HG02610 (cell line): ENCODE data around the gene CAMSAP3.

Experiments
- ATAC-seq: cut with Tn5 transposase; IDR thresholded peaks from one replicate; pipeline ENCODE4 v1.9.1; 2021; ENCODE audit warnings: mild to moderate bottlenecking, moderate library complexity; ENCODE audit not compliant: unreplicated experiment

CAMSAP3 gene

GRCh38 chr19:7595466-7596133 lies at the start of gene CAMSAP3:
TSS of gene CAMSAP3 (plus strand) at chr19:7595863. CDS start at chr19:7596003, 140 bp downstream.
- ATAC-seq: no peak

- ATAC-seq: no peak
Observed at GRCh38 chr19:7545904-7546303, 49.8 kb upstream of the CAMSAP3 start.

GRCh38 chr19:7547159-7547558 lies 48.5 kb upstream of the CAMSAP3 start:
- no peak for ATAC-seq

GRCh38 chr19:7549429-7550148 lies 46.1 kb upstream of the CAMSAP3 start:
- no peak for ATAC-seq

- no peak for ATAC-seq
Observed at GRCh38 chr19:7550169-7550770, 45.4 kb upstream of the CAMSAP3 start.

GRCh38 chr19:7550987-7551761 lies 44.5 kb upstream of the CAMSAP3 start:
- no peak for ATAC-seq

- no peak for ATAC-seq
Observed at GRCh38 chr19:7552781-7553180, 42.9 kb upstream of the CAMSAP3 start.

GRCh38 chr19:7554565-7554964 lies 41.1 kb upstream of the CAMSAP3 start:
- no peak for ATAC-seq

GRCh38 chr19:7554990-7555864 lies 40.4 kb upstream of the CAMSAP3 start:
- no peak for ATAC-seq

- ATAC-seq: no peak
Observed at GRCh38 chr19:7556696-7557315, 38.9 kb upstream of the CAMSAP3 start.

GRCh38 chr19:7558667-7559066 lies 37.0 kb upstream of the CAMSAP3 start:
- ATAC-seq: no peak

GRCh38 chr19:7559102-7559501 lies 36.6 kb upstream of the CAMSAP3 start:
- no peak for ATAC-seq

GRCh38 chr19:7560255-7560654 lies 35.4 kb upstream of the CAMSAP3 start:
- no peak for ATAC-seq

GRCh38 chr19:7561325-7561724 lies 34.3 kb upstream of the CAMSAP3 start:
- no peak for ATAC-seq

- ATAC-seq: no peak
Observed at GRCh38 chr19:7562646-7563393, 32.8 kb upstream of the CAMSAP3 start.

GRCh38 chr19:7564866-7565265 lies 30.8 kb upstream of the CAMSAP3 start:
- ATAC-seq: no peak

GRCh38 chr19:7565332-7565731 lies 30.3 kb upstream of the CAMSAP3 start:
- ATAC-seq: no peak

GRCh38 chr19:7570761-7571160 lies 24.9 kb upstream of the CAMSAP3 start:
- ATAC-seq: no peak

GRCh38 chr19:7575434-7576040 lies 20.1 kb upstream of the CAMSAP3 start:
- no peak for ATAC-seq
